HG02840 (cell line): Measurements from ENCODE around the gene RAB44.
"Not testable (repeated sequence)": the region's sequence is repeated elsewhere in the genome, so short reads cannot be mapped to it uniquely, and the experiment has no call there.

Experiments
- ATAC-seq: cut with Tn5 transposase; IDR thresholded peaks from one replicate; pipeline ENCODE4 v1.9.1; 2021; ENCODE audit warnings: mild to moderate bottlenecking, moderate library complexity, moderate number of reproducible peaks; ENCODE audit not compliant: unreplicated experiment, low FRiP score

RAB44 gene

GRCh38 chr6:36697481-36697903 is at the start of gene RAB44:
Gene RAB44 (plus strand): TSS chr6:36697826. CDS start chr6:36704236, 6,410 bp downstream.
- no peak for ATAC-seq

GRCh38 chr6:36649086-36649485 is 48.5 kb upstream of the RAB44 start:
- no peak for ATAC-seq

- no peak for ATAC-seq
Observed at GRCh38 chr6:36649701-36650484, 47.7 kb upstream of the RAB44 start.

GRCh38 chr6:36650848-36651478 is 46.7 kb upstream of the RAB44 start:
- no peak for ATAC-seq

- ATAC-seq: no peak
Observed at GRCh38 chr6:36651659-36652379, 45.8 kb upstream of the RAB44 start.

GRCh38 chr6:36654469-36654868 is 43.2 kb upstream of the RAB44 start:
- not testable (repeated sequence) for ATAC-seq

- ATAC-seq: no peak
Observed at GRCh38 chr6:36655085-36655724, 42.4 kb upstream of the RAB44 start.

- no peak for ATAC-seq
Observed at GRCh38 chr6:36656441-36656840, 41.2 kb upstream of the RAB44 start.

- no peak for ATAC-seq
Observed at GRCh38 chr6:36657271-36657670, 40.4 kb upstream of the RAB44 start.

- ATAC-seq: no peak
Observed at GRCh38 chr6:36657942-36658544, 39.6 kb upstream of the RAB44 start.

GRCh38 chr6:36659271-36659670 is 38.4 kb upstream of the RAB44 start:
- ATAC-seq: no peak

GRCh38 chr6:36660771-36661471 is 36.7 kb upstream of the RAB44 start:
- ATAC-seq: no peak

GRCh38 chr6:36662380-36662779 is 35.2 kb upstream of the RAB44 start:
- ATAC-seq: no peak

GRCh38 chr6:36662827-36663256 is 34.8 kb upstream of the RAB44 start:
- no peak for ATAC-seq

- ATAC-seq: no peak
Observed at GRCh38 chr6:36663504-36664446, 33.9 kb upstream of the RAB44 start.

- no peak for ATAC-seq
Observed at GRCh38 chr6:36665180-36665579, 32.4 kb upstream of the RAB44 start.

- no peak for ATAC-seq
Observed at GRCh38 chr6:36666287-36666686, 31.3 kb upstream of the RAB44 start.

- peak; percentile 55 for ATAC-seq
Observed at GRCh38 chr6:36666826-36667591, 30.6 kb upstream of the RAB44 start.
